Measurements from ENCODE around the gene USP47.

Gene USP47, protein sequence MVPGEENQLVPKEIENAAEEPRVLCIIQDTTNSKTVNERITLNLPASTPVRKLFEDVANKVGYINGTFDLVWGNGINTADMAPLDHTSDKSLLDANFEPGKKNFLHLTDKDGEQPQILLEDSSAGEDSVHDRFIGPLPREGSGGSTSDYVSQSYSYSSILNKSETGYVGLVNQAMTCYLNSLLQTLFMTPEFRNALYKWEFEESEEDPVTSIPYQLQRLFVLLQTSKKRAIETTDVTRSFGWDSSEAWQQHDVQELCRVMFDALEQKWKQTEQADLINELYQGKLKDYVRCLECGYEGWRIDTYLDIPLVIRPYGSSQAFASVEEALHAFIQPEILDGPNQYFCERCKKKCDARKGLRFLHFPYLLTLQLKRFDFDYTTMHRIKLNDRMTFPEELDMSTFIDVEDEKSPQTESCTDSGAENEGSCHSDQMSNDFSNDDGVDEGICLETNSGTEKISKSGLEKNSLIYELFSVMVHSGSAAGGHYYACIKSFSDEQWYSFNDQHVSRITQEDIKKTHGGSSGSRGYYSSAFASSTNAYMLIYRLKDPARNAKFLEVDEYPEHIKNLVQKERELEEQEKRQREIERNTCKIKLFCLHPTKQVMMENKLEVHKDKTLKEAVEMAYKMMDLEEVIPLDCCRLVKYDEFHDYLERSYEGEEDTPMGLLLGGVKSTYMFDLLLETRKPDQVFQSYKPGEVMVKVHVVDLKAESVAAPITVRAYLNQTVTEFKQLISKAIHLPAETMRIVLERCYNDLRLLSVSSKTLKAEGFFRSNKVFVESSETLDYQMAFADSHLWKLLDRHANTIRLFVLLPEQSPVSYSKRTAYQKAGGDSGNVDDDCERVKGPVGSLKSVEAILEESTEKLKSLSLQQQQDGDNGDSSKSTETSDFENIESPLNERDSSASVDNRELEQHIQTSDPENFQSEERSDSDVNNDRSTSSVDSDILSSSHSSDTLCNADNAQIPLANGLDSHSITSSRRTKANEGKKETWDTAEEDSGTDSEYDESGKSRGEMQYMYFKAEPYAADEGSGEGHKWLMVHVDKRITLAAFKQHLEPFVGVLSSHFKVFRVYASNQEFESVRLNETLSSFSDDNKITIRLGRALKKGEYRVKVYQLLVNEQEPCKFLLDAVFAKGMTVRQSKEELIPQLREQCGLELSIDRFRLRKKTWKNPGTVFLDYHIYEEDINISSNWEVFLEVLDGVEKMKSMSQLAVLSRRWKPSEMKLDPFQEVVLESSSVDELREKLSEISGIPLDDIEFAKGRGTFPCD (N-terminal part only)

DNA sequence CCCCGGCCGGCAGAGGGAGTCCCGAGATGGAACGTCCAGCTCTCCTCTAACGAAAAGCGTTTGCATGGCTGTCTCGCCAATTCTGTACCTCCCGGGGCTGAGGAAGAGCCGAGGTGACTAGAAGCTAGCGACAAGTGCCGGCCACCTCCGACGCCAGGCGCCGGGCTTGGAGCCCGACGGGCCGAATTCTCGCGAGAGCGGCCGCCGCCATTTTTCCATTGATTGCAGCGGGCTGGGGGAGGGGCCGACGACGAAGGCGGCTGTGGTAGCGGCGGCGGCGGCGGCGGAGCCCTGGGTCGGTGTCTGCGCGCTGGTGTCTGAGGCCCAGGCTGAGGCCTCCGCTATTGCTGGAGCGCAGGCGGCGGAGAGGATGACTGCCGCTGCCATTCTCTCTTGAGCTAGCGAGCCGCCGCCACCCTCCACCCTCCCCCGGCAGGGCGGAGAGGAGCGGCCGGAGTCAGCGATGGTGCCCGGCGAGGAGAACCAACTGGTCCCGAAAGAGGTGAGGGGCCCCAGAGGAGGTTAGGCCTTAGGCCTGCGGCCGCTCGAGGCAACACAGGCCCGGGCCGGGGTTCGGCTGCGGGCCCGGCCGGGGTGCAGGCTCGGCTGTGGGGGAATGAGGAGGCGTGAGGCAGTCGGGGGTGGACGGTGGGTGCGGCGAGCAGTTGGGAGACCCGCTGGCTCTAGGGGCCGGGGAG is at the start of gene USP47:
TSS of gene USP47 (plus strand) at position 250 of the 698 bp plus-strand sequence. CDS start at position 464, 214 bp downstream.
- peak; percentile 90 for DNase-seq (ENCODE audit: low read depth)

DNA sequence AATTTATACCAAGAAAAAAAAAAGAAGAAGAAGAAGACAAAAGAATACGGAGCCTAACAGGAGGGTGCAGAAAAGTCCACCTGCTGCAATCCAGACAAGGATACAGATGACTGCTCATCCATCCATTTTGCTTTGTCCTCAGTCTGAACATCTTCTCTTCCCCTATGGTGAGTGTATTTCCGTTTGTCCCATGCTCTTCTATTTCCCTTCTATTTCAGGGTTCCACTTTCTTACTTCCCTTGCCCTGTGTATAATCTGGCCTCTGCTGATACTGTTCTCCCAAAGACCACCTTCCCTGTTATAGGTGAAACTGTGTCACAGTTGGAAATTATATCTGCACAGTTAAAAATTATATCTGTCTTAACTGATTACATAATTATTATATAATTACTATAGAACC is 48.7 kb upstream of the USP47 start:
- DNase-seq (ENCODE audit: low read depth) = no peak

DNA sequence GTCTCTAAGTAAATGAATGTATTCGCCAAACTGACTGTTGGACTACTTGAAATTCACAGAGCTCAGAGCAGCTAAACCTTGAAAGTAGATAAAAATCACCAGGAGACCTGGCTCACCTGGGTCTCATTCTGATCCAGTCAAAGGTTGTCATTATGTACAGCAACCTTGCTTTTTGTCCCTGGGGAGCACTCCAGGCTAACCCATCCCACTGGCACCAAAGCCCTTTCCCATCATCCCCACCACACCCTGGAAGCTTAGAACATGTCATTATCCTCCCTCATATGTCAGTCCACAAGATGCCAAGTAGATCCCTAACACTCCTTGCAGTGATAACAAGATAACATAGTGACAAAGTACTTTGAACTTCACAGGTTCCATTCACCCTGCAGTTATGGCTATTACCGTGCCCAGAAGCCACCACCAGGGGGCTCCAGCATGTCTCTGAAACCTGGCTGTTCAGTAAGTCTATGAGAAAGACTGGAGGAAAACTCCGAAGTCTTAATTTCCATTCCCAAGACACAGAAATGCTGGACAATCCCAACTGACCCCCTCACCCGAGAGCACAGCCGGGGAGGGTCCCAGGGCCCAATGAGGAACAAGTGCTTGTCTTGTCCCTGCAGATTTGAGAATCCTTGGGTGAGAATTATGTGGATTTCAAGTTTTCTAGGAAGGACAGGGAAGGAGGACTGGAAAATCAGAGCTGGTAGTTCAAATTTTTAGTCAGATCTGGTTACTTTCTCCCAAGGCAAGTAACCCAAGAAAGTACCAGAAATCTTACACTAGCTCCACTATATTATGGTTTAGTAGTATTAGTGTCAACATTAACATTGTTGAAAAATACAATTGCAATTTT is 43.0 kb upstream of the USP47 start:
- peak; percentile 71 for DNase-seq (ENCODE audit: low read depth)

DNA sequence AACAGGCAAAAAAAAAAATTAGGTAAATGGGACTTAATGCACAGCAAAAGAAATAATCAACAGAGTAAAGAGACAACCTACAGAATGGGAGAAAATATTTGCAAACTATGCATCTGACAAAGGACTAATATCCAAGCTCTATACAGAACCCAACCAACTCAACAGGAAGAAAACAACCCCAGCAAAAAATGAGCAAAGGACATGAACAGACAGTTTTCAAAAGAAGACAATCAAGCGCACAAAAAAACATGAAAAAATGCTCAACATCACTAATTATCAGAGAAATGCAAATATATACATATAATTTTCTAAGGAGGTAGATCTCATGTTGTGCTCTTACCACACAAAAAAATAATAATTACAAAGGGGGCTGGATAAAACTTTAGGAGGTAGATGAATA is 36.5 kb upstream of the USP47 start:
- DNase-seq (ENCODE audit: low read depth) = no peak

DNA sequence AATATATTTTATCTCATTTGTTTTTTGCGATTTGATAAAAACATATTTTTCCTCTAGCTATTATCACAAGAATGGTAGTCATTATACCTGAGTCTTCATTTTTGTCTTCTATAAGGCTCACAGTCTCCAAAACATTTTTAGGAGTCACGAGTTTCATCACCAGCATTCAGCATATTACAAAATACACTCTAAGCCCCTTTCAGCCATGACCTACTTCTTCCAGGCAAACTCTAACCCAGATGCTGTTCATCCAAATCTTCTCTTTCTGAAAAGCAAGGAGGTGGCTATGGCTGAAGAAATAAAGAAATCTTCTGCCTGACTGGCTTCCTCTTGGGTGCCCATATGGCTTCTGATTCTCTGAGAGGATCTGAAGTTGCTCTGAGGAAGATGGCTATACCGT is 35.7 kb upstream of the USP47 start:
- DNase-seq (ENCODE audit: low read depth) = no peak

DNA sequence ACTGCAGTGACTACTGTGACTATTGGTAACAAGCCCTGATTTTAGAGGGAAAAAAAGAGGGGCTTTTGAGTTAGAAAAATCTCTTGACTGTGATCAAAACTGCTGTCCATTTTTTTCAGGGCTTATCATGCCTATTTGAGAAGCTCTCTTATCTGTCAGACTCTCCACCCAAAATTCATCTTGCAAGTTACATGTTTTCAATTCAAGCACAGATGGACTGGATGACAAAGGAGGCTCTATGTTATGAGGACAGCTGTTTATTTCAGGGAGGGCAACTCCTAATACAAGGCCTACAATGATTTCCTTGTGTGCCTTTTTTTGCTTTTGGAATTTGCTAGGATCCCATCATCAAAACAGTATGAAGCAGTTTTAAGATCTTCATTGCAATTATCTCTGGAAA is 35.2 kb upstream of the USP47 start:
- no peak for DNase-seq (ENCODE audit: low read depth)

DNA sequence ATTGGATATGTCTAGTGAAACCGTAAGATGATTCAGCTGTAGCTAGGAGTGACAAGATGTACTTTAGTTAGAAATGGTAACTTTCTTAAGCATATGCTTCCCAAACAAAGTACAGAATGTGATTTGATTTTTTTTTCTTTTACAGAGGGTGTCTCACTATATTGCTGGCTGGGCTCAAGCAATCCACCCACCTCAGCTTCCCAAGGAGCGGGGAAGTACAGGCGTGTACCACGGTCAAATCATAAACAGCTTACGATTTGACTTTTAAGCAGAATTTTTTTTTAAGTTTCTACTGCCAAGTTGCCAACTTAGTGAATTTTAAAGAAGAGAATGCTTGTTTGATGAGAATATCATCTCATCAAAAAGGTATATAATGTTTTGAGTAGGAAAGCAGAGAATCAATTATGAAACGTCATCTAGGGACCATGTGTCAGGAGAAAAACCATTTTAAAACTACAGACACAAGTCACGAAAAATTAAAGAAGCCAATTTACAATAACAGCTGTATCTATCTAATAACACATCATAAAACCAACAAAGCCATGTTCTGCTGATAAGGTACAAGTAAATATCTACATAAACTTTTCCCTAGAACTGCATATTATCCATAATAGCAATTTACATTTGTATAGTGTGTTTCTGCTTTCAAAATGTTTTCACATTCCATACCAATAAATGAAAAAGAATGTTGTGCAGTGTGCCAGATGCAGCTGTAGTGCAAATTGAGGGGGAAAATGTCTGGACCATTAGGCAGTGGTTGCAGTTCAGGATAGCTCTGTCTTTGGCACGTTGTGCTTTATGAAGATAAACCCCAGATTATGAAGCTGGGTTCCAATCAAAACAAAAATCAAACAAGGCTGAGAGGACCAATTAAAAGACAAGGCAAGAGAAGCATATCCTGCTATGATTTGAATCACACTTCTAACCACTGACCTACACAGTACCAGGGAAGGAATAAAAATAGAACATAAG is 33.7 kb upstream of the USP47 start:
- DNase-seq (ENCODE audit: low read depth) = no peak

DNA sequence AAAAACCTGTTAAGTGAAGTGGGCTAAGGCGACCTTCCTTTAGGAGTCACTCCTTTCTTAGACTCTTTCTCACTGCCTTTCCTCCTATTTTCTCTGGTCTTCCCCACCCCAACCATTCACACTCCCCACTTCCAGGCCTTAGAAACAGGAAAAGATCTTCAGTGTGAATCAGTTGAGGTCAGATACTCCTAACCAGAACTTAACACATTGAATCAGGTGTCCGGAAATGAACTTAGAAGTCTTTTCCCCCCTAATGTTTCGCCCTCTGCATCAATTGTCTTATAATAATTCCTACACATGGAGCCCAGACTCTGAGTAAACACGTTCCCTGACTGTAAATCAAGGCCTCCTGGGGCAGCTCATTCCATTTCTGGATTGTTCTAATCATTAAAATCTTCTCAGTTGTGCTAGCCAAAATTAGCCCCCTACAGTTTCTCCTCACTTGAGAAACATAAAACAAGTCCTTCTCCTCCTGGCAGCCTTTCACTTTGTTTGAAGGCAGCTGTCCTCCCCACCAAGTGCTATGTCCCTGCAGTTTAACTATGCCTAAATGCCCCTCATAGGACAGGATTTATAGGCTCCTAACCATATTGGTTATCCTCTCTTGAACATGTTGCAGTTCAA is 32.7 kb upstream of the USP47 start:
- DNase-seq (ENCODE audit: low read depth) = no peak

DNA sequence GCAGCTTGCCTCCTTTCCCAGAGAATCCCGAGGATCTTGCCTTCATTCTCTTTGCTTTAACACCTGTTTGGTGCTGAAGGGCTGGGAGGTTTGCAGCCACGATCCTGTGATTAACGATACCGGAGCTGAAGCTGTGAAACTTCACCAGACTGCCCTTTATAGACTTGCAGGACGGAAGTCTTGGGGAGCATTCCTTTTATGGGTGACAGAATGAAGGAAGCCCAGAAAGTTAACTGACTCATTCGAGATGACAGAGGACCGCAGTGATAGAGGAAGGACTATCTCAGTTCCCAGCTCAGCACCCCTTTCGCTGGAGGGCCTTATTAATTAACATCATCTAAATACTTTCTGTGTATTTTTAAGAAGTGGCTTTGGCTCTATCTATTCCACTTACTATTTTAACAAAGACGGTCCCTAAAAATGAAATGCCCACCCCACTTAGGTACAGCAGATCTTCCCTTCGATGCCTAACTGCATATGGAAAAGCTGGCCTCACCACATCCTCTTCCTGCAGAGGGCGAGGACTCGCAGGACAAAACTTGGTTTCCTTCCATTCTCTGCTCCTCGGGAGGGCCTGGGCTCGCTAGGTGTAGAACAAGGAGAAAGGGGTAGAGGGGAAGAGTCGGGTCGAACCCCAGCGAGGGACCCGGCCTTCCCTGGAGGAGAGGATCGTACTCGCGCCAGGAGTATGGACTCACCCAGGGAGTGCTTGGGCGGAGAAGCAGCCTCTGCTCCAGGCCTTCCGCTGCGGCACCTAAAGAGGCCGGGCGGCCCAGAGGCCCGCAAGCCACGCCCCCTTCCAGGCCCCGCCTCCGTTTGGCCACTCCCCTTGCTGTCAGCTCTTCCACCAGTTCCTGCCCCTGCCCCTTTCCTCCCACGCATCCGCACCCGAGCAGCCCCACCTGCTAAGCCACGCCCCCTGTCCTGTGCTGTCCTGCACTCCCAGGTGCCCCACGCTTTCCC is 30.7 kb upstream of the USP47 start:
- no peak for DNase-seq (ENCODE audit: low read depth)

DNA sequence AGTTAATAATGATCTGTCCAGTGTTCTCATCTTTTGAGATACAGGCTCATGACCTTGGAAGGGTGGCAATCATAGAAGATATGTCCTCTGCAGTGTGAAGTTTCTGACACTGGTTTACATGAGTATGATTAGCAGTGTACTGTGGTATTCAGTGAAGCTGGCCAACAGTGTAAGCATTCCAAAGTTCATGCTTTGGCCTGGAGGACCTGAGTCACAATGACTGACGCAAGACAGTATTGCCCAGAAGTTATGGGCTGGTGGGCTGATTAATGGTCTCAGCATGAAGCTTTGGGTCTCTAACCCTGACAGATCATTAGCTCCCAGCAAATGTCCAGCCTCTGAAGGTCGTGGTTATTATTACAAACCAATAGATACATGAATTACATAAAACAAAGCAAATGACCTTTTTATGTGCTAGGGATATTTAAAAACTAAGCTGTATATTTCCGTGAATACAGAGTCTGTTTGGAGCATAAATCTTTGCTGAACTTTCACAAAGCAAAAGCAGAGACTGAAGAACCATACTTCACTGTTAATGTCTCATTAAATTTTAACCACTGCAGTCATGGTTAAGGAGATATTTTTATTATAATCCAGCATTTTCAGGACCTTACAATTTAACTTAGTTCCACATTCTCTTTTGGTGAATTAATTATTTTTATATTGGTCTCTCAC is 28.3 kb upstream of the USP47 start:
- DNase-seq (ENCODE audit: low read depth) = no peak

DNA sequence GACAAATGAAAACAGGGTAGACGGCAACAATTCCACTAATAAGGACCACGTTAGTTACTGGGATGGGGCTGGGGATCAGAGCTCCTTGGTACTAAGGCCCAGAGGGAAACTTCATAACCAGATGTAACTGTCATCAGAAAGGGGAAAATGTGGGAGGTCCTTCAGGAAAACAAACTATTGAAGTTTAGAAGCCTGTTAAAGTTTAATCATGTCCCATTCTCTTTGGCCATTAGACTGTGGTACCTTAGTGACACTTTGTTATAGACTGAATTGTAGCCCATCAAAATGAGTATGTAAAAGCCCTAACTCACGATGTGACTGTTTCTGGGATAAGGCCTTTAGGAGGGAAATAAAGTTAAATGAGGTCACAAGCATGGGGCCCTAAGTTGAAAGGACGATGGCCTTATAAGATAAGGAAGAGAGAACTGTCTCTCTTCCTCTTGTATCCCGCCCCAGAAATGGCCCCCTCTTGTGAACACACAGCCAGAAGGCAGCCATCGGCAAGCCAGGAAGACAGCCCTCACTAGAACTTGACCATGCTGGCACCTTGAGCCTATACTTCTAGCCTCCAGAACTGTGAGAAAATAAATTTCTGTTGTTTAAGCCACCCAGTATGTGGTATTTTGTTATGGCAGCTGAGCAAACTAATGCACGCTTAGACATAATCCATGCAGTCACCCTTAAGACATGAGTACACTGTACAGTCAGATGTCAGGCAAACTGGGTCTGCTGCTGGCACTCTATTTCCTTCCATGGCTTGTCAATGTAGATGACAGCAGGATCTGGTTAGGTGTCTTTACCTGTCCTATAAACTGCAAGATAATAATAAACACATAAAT is 26.9 kb upstream of the USP47 start:
- DNase-seq (ENCODE audit: low read depth) = no peak

DNA sequence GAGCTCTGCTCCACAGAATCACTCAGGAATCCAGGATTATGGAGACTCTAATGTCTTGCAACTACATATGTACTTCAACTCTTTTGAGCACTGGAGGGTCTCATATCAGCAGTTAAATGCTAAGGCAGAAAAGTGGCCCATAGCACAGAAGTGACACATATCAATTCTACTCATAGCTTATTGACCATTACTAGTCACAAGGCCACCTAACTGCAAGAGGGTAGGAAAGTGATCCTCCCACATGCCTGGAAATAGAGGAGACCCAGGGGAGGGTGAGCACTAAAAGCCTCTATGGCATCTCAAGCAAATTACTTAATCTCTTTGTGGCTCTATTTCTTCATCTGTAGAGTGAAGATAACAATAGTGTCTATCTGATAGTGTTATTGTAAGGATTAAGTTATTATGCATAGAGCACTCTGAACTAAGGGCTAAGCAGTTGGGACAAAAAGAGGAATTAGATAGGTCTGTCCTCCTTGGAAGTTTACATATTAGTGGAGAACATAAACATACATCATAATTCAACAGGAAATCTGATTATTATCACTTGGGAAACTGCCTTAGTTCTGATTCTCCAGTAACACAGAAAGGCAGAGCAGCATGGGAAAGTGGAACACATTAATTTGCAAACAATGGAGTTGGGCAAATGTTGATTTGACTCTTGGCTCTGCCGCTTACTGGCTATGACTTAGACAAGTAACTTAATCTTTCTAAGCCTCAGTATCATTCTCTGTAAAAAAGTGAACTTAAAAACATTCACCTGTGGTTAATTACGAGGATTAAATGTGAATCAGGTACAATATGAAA is 25.1 kb upstream of the USP47 start:
- DNase-seq (ENCODE audit: low read depth) = no peak

DNA sequence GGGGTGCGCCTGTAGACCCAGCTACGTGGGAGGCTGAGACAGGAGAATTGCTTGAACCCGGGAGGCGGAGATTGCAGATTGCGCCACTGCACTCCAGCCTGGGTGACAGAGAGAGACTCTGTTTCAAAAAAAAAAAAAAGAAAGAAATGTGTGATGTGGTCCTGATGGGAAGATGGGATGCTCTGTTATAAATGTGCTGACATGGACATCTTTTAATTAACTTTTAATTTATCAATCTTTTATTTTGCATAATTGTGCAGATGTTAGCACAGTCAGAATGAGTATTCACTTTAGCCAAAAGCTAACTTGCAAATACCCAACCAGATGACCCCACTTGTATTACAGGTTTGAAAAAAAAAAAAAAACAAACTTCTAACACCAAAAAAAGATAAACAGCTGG is 23.8 kb upstream of the USP47 start:
- DNase-seq (ENCODE audit: low read depth) = no peak

DNA sequence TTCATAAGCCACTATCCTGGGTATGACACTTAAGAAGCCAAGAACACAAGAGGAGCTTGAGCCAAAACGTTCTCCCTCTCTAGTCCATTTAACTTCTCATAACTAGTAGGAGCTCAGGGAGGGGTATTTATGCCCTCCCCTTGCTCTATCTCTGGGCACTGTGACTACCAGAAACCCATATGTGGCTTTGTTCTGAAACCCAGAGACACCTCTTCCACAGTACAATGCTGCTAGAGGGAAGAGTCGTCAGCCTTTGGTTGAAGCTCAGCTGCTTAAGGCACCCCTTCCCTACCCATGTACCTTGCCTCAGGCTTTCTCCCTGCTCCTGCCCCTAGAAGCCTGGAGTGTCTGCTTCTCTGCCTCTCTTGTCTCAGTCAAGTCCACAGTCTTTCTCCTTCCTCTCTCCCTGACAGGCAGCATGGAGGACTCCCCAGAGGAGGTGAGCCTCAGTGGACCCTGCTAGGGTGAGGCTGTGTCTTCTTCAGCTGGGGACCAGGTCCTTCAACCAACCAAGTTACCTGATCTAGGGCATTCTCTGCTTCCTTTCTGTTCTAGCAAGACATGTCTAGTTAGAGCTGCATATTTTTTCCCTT is 23.1 kb upstream of the USP47 start:
- DNase-seq (ENCODE audit: low read depth) = no peak

DNA sequence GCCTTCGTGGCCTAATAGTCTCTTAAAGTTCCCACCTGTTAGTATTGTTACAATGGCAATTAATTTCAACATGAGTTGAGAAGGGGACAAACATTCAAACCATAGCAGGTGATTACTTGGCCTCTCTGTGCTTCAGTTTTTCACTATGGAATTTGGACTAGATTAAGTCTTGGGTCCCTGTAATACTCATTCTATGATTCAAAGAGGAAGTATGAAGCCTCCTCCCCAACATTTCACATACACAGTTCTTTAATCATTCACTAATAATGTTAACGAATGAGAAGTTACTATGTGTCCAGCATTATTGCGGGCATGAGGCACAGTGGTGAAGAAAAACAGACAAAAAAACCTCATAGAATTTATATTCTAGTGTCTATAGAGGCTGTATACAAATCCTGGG is 19.9 kb upstream of the USP47 start:
- no peak for DNase-seq (ENCODE audit: low read depth)

All from stimulated activated CD8-positive, alpha-beta memory T cell treated with anti-CD3 and anti-CD28 coated beads, Interleukin-4, amount 100 ng/mL, for 24 hours (primary cell).